Left hindlimb (tissue), 1 donor: ENCODE data around the gene CLIC5.

Experiments used
- DNase-seq: peaks from one replicate; pipeline ENCODE4 v3.0.0-alpha.2; 2018

CLIC5 gene

GRCh38 chr6:45835721-45836437 lies 179.8 kb downstream of the CLIC5 start:
- DNase-seq: no peak

- no peak for DNase-seq
Observed at GRCh38 chr6:45832063-45832462, 183.6 kb downstream of the CLIC5 start.
